WTC11 (cell line): ENCODE measurements around the gene MYPN. TPM values are rescaled to one million over a fixed set of nuclear protein-coding genes. Genes with fewer than 3 reads are reported as not detected.

Source experiments
- ATAC-seq: fragments of 200-7000 bp; cut with Tn5 transposase; 2 replicates; pipeline ENCODE4 v1.10.0; 2021; ENCODE audit warnings: mild to moderate bottlenecking, moderate library complexity
- CTCF ChIA-PET: fragments of 300-600 bp; sonication (Branson Sonifier 250); formaldehyde crosslinking; loops from one replicate; lab custom pipeline; 2021; ENCODE audit warnings: antibody characterized with exemption; lab: Charles Lee
- POLR2A ChIA-PET: fragments of 350-600 bp; sonication (Branson Sonifier 250); formaldehyde crosslinking; loops from one replicate; lab custom pipeline; 2021; ENCODE audit warnings: antibody characterized with exemption; lab: Charles Lee
- DNase-seq: peaks from one replicate; pipeline ENCODE4 v3.0.0; 2021; ENCODE audit warnings: low spot score
- H3K27ac Mint-ChIP-seq: 2 replicates; pipeline ENCODE4 v1.8.0; 2021; ENCODE audit warnings: mixed read lengths
- H3K27me3 Mint-ChIP-seq: 2 replicates; pipeline ENCODE4 v1.8.0; 2021; ENCODE audit warnings: low read depth, mild to moderate bottlenecking, moderate library complexity, mixed read lengths
- H3K36me3 Mint-ChIP-seq: 2 replicates; pipeline ENCODE4 v1.8.0; 2021; ENCODE audit warnings: mixed read lengths
- H3K4me1 Mint-ChIP-seq: 2 replicates; pipeline ENCODE4 v1.8.0; 2022; ENCODE audit warnings: mixed read lengths
- H3K4me3 Mint-ChIP-seq: 2 replicates; pipeline ENCODE4 v1.8.0; 2021; ENCODE audit warnings: mild to moderate bottlenecking, moderate library complexity, mixed read lengths
- H3K9me3 Mint-ChIP-seq: 2 replicates; pipeline ENCODE4 v1.8.0; 2021; ENCODE audit warnings: mixed read lengths
- ATF2 ChIP-seq: sonication (generic); formaldehyde crosslinking; IDR thresholded peaks from 2 replicates; pipeline ENCODE4 v1.8.1; 2022; ENCODE audit warnings: low read depth, missing genetic modification reagents, borderline replicate concordance
- E2F4 ChIP-seq: sonication (generic); formaldehyde crosslinking; IDR thresholded peaks from 2 replicates; pipeline ENCODE4 v1.8.1; 2022; ENCODE audit warnings: low read depth, mild to moderate bottlenecking, moderate library complexity, missing genetic modification reagents, borderline replicate concordance
- E2F5 ChIP-seq: sonication (generic); formaldehyde crosslinking; IDR thresholded peaks from 2 replicates; pipeline ENCODE4 v1.8.1; 2022; ENCODE audit warnings: mild to moderate bottlenecking, moderate library complexity, missing genetic modification reagents
- FOXJ3 ChIP-seq: sonication (generic); formaldehyde crosslinking; IDR thresholded peaks from 2 replicates; pipeline ENCODE4 v1.9.0; 2021; ENCODE audit warnings: missing genetic modification reagents, mild to moderate bottlenecking, borderline replicate concordance
- GRHL2 ChIP-seq: fragments of 250-450 bp; sonication (Bioruptor Pico); IDR thresholded peaks from 2 replicates; pipeline ENCODE4 v1.8.0; 2022; ENCODE audit warnings: mild to moderate bottlenecking, moderate library complexity; ENCODE audit not compliant: insufficient replicate concordance, severe bottlenecking
- NFATC4 ChIP-seq: fragments of 250-450 bp; sonication (Bioruptor Pico); IDR thresholded peaks from 2 replicates; pipeline ENCODE4 v1.9.0; 2021; ENCODE audit warnings: mild to moderate bottlenecking
- NFE2L1 ChIP-seq: sonication (generic); formaldehyde crosslinking; IDR thresholded peaks from 2 replicates; pipeline ENCODE4 v1.8.1; 2023; ENCODE audit warnings: missing genetic modification reagents
- SMAD4 ChIP-seq: sonication (generic); formaldehyde crosslinking; IDR thresholded peaks from 2 replicates; pipeline ENCODE4 v1.8.0; 2022; ENCODE audit warnings: mild to moderate bottlenecking, missing genetic modification reagents
- USF1 ChIP-seq: sonication (generic); formaldehyde crosslinking; IDR thresholded peaks from 2 replicates; pipeline ENCODE4 v1.8.0; 2022; ENCODE audit warnings: mild to moderate bottlenecking, missing genetic modification reagents
- ZNF281 ChIP-seq: sonication (generic); formaldehyde crosslinking; IDR thresholded peaks from 2 replicates; pipeline ENCODE4 v1.8.0; 2023; ENCODE audit warnings: mild to moderate bottlenecking, missing genetic modification reagents
- total RNA-seq: library from RNA; stranded (reverse); gene quantifications from 3 replicates; pipeline ENCODE4 v1.2.3, GENCODE V29; 2021

The MYPN gene
- total RNA-seq, 1 experiment from 2014 or later, result not detected

GRCh38 chr10:68166871-68167585, 57.7 kb downstream of the MYPN start:
- Mint-ChIP-seq H3K9me3 (peaks cover 12% of the 10 kb centered on the region), H3K27me3 (no peaks in the 10 kb centered on the region), H3K27ac (no peak overlapping the region), H3K4me1 (no peaks in the 10 kb centered on the region), H3K36me3 (0 out of 2 replicates have a peak, but pooled peaks cover 3% of the 10 kb centered on the region), H3K4me3 (no peak overlapping the region)
- ATAC-seq (no peak), DNase-seq (no peak)
- POLR2A ChIA-PET, result no interaction called here
- TF ChIP-seq E2F4 (CRISPR knock-in tag), result no peak
- TF ChIP-seq SMAD4 (CRISPR knock-in tag), result no peak
- TF ChIP-seq NFE2L1 (CRISPR knock-in tag), result no peak
- TF ChIP-seq USF1, result no peak
- CTCF ChIA-PET, result interaction anchor here (1.4 kb wide), 1 partner anchor 46 kb away, joined by 3 read pairs; no protein-coding TSS in a partner anchor

GRCh38 chr10:68167586-68168189, 58.4 kb downstream of the MYPN start:
- no peak; the same call in 1 of the 2 replicates for ATAC-seq

More at GRCh38 chr10:68167586-68168189, 58.4 kb downstream of the MYPN start:
- no peak for TF ChIP-seq ZNF281 (CRISPR knock-in tag)
- no peak for TF ChIP-seq GRHL2 (CRISPR knock-in tag)
- no peak for TF ChIP-seq ATF2 (CRISPR knock-in tag)
- no peak for TF ChIP-seq NFATC4 (CRISPR knock-in tag)
- TF ChIP-seq E2F5 (CRISPR knock-in tag), result no peak
- no peak for TF ChIP-seq FOXJ3
- TF ChIP-seq, all 79 proteins: peak for 0
- no peak overlapping the region for H3K27ac Mint-ChIP-seq
- no peaks in the 10 kb centered on the region for H3K4me1 Mint-ChIP-seq
- DNase-seq, result no peak
- ChIA-PET CTCF (no interaction called here), POLR2A (no interaction called here)
- H3K36me3 Mint-ChIP-seq, result 0 out of 2 replicates have a peak, but pooled peaks cover 3% of the 10 kb centered on the region
- H3K9me3 Mint-ChIP-seq, result peaks cover 12% of the 10 kb centered on the region
- H3K4me3 Mint-ChIP-seq, result no peak overlapping the region
- no peaks in the 10 kb centered on the region for H3K27me3 Mint-ChIP-seq
